Measurements from ENCODE around the gene PACRG. TPM values are rescaled to one million over a fixed set of nuclear protein-coding genes. Genes with fewer than 3 reads are reported as not detected.
"Not testable (repeated sequence)": the region's sequence is repeated elsewhere in the genome, so short reads cannot be mapped to it uniquely, and the experiment has no call there.

The PACRG gene
- polyA plus RNA-seq, 1 of the 3 experiments (the other 2 are of a cell fraction), result 0.56 TPM

- CTCF ChIA-PET, result no interaction called here
These were observed 248.4 kb downstream of the PACRG start for GRCh38 chr6:162976141-162976540.

DNA sequence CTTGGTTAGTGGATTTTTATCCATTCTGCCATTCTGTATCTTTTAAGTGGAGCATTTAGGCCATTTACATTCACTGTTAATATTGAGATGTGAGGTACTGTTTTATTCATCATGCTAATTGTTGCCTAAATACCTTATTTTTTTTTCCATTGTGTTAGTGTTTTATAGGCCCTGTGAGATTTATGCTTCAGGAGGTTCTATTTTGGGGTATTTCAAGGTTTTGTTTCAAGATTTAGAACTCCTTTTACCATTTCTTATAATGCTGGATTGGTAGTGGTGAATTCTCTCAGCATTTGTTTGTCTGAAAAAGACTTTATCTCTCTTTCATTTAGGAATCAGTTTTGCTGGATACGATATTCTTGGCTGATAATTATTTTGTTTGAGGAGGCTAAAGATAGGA, 255.5 kb downstream of the PACRG start:
- H3K79me2 ChIP-seq (ENCODE audit: insufficient read depth); H3K9ac ChIP-seq; H3K4me3 ChIP-seq (ENCODE audit: low read depth in 2 of 2, low read length in 1 of 2); H3K9me2 ChIP-seq; H3K4me2 ChIP-seq; DNase-seq; H3F3A ChIP-seq (replicated peaks; ENCODE audit: insufficient read depth); H3K4me1 ChIP-seq (ENCODE audit: control insufficient read depth in 1 of 2, insufficient read depth in 2 of 2, low read depth in 1 of 2, low read length in 1 of 2); H3K36me3 ChIP-seq (replicated peaks in 1 of 2; ENCODE audit: control insufficient read depth in 1 of 2, insufficient read depth in 2 of 2, low read length in 1 of 2); H4K20me1 ChIP-seq (ENCODE audit: insufficient read depth); H2AFZ ChIP-seq (ENCODE audit: low read depth); H3K27me3 ChIP-seq (ENCODE audit: insufficient read depth); H3K27ac ChIP-seq (ENCODE audit: low read depth in 2 of 2, low read length in 1 of 2); POLR2A ChIA-PET: not testable (repeated sequence)
- 59% methylated on average over 1 of the region's 1 CpG for WGBS (ENCODE audit: low lambda C conversion rate)
- CTCF ChIA-PET, result interaction anchor here (0.6 kb wide), 1 partner anchor 793 kb away, joined by 3 read pairs; no protein-coding TSS in a partner anchor
- H3K9me3 ChIP-seq, result peaks cover 19% of the 10 kb centered on the region; the same call in 1 of the 2 replicates

More at GRCh38 chr6:162976141-162976540, 248.4 kb downstream of the PACRG start:
- H3K4me3 ChIP-seq (ENCODE audit: low read depth in 2 of 2, low read length in 1 of 2), result no peak overlapping the region
- H3K9me2 ChIP-seq, result no peaks in the 10 kb centered on the region
- 71% methylated on average over 5 of the region's 5 CpGs for WGBS (ENCODE audit: low lambda C conversion rate)
- no peak overlapping the region for H2AFZ ChIP-seq (ENCODE audit: low read depth)
- POLR2A ChIA-PET, result no interaction called here
- no peaks in the 10 kb centered on the region for H4K20me1 ChIP-seq (ENCODE audit: insufficient read depth)
- no peak overlapping the region for H3K9ac ChIP-seq
- H3K4me1 ChIP-seq (ENCODE audit: control insufficient read depth in 1 of 2, insufficient read depth in 2 of 2, low read depth in 1 of 2, low read length in 1 of 2), result no peaks in the 10 kb centered on the region; a peak in 2 of 4 replicates
- H3K27ac ChIP-seq (ENCODE audit: low read depth in 2 of 2, low read length in 1 of 2), result no peak overlapping the region
- no peaks in the 10 kb centered on the region for H3K36me3 ChIP-seq (replicated peaks in 1 of 2; ENCODE audit: control insufficient read depth in 1 of 2, insufficient read depth in 2 of 2, low read length in 1 of 2)
- no peaks in the 10 kb centered on the region for H3K27me3 ChIP-seq (ENCODE audit: insufficient read depth)
- H3K4me2 ChIP-seq, result no peak overlapping the region
- TF ChIP-seq MEF2A (IDR thresholded peaks at IDR 0.05; ENCODE audit: borderline replicate concordance, low read depth), result no peak
- H3F3A ChIP-seq (replicated peaks; ENCODE audit: insufficient read depth), result no peaks in the 10 kb centered on the region
- no peaks in the 10 kb centered on the region for H3K9me3 ChIP-seq
- no peaks in the 10 kb centered on the region for H3K79me2 ChIP-seq (ENCODE audit: insufficient read depth)
- no peak for DNase-seq

DNA sequence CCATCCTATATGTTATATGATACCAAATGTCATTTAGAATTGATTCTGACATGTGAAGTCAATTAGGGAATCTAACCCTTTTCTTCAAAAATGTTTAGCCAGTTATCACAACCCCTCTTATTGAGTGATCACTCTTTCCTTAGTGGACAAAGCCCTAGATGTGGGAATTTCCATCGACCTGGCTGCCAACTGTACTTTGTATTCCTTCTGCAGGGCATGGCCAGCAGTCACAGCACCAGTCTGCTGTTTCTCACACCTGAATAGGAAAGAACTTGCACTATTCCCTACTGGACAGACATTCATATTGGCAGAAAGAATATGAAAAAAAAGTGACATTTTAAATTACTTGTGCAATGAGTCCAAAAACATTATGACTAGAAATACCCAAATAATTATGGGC, 271.0 kb downstream of the PACRG start:
- Histone ChIP-seq H3K79me2 (ENCODE audit: insufficient read depth) (no peaks in the 10 kb centered on the region), H3K27me3 (ENCODE audit: insufficient read depth) (no peaks in the 10 kb centered on the region), H3K9me3 (no peaks in the 10 kb centered on the region), H3K9ac (no peak overlapping the region), H3K9me2 (no peaks in the 10 kb centered on the region), H3K4me1 (ENCODE audit: control insufficient read depth in 1 of 2, insufficient read depth in 2 of 2, low read depth in 1 of 2, low read length in 1 of 2) (no peaks in the 10 kb centered on the region; a peak in 1 of 4 replicates), H3K4me3 (ENCODE audit: low read depth in 2 of 2, low read length in 1 of 2) (no peak overlapping the region), H3F3A (replicated peaks; ENCODE audit: insufficient read depth) (peaks cover 4% of the 10 kb centered on the region), H3K27ac (ENCODE audit: low read depth in 2 of 2, low read length in 1 of 2) (peak overlapping the region in 1 of 2 experiments; percentile 68; a peak in 2 of 4 replicates), H3K36me3 (replicated peaks in 1 of 2; ENCODE audit: control insufficient read depth in 1 of 2, insufficient read depth in 2 of 2, low read length in 1 of 2) (no peaks in the 10 kb centered on the region), H4K20me1 (ENCODE audit: insufficient read depth) (no peaks in the 10 kb centered on the region), H2AFZ (ENCODE audit: low read depth) (no peak overlapping the region), H3K4me2 (no peak overlapping the region)
- 19% methylated on average over 1 of the region's 1 CpG for WGBS (ENCODE audit: low lambda C conversion rate)
- TF ChIP-seq IRF3 (IDR thresholded peaks at IDR 0.05; ENCODE audit: low read depth, low read length) (no peak), NRF1 (IDR thresholded peaks at IDR 0.05; ENCODE audit: low read depth, low read length) (no peak)
- POLR2A ChIA-PET, result no interaction called here
- CTCF ChIA-PET, result no interaction called here
- no peak for DNase-seq
